ENCODE data around the gene LMF2. TPM values are rescaled to one million over a fixed set of nuclear protein-coding genes. Genes with fewer than 3 reads are reported as not detected.
"Not testable (repeated sequence)": the region's sequence is repeated elsewhere in the genome, so short reads cannot be mapped to it uniquely, and the experiment has no call there.

LMF2 gene
- polyA plus RNA-seq, 1 donor, result 42.2 TPM

DNA sequence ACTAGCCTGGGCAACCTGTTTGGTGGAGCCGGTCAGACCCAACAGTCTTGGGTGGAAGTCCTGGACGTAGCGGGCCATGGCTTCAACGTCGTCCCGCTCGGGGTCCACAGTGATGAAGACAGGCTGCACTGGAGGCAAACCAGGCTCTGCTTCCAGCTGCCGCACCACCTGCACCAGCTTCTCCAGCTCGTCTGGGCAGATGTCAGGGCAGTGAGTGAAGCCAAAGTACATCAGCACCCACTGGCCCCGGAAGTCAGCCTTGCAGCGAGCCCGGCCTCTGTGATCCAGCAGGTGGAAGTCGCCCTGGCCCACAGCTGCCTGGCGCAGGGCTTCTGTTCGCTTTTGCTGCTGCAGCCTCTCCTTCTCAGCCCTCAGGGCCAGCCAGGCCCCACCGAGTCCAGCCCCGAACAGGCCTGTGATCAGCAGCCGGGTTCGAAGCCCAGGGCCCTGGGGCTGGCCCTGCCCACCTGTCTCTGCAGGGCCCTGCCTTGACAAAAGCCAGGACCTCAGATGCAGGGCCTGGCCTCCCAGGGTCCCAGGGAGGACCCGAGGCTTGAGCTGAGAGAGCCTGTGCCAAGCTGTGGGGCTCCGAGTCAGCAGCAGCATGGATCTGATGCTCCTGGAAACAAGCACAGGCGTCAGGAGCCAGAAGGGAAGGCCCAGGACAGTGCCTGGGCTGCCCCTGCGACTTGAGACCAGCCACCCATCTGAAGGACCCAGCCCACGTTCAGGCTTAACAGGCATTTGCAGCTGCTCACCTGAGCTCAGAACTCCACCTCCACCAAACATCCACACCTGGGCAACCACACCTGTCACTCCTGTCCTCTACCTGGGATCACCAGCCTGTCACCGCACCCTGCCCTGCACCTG is 16.5 kb upstream of the LMF2 start:
- DNase-seq, result no peak

DNA sequence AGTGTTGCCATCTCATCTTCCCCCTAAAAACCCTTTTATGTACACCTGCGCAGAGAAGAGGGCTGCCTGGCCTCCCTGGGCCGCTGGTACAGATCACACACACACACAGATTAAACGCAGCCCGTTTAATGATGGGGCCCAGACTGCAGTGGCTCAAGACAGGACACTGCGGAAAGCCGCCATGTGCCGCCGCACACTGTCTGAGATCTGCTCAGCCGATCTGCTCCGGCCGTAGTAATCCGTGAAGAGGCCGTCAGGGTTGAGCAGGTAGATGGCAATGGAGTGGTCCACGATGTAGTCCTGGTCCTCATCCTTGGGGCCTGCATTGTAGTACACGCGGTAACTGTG is 15.9 kb upstream of the LMF2 start:
- no peak for DNase-seq

DNA sequence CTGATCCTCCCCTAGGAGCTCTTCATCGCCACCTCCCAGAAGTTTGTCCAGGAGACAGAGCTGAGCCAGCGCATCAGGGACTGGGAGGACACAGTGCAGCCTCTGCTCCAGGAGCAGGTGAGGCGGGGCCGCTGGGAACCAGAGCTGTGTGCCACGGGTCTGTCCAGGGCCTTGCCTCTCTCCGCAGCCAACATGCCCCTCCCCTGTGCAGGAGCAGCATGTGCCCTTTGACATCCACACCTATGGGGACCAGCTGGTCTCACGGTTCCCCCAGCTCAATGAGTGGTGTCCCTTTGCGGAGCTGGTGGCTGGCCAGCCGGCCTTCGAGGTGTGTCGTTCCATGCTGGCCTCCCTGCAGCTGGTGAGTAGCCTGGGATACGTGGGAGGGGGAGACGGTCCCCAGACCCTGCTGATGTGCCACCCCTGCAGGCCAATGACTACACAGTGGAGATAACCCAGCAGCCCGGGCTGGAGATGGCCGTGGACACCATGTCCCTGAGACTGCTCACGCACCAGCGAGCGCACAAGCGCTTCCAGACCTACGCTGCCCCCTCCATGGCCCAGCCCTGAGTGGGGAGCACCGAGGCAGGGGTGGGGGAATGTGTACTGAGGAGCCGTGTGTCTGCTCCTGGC is 15.4 kb upstream of the LMF2 start:
- no peak for DNase-seq

- DNase-seq, result no peak
These were observed 14.8 kb upstream of the LMF2 start for GRCh38 chr22:50522208-50522805.

DNA sequence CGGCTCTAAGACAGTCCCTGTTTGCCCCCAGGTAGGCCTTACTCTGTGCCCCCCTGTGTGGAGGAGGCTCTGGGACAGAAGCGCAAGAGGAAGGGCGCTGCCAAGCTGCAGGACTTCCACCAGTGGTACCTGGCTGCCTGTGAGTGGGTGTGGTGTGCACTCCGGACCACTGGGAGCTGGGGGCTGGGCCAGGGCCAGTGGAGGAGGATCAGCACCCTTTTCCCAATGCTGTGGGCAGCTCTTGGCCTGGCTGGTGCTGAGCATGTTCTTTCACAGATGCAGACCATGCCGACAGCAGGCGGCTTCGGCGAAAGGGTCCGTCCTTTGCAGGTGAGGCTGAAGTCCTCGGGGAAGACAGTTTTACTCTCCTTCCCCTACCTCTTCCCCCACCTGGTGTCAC is 14.2 kb upstream of the LMF2 start:
- DNase-seq, result no peak

DNA sequence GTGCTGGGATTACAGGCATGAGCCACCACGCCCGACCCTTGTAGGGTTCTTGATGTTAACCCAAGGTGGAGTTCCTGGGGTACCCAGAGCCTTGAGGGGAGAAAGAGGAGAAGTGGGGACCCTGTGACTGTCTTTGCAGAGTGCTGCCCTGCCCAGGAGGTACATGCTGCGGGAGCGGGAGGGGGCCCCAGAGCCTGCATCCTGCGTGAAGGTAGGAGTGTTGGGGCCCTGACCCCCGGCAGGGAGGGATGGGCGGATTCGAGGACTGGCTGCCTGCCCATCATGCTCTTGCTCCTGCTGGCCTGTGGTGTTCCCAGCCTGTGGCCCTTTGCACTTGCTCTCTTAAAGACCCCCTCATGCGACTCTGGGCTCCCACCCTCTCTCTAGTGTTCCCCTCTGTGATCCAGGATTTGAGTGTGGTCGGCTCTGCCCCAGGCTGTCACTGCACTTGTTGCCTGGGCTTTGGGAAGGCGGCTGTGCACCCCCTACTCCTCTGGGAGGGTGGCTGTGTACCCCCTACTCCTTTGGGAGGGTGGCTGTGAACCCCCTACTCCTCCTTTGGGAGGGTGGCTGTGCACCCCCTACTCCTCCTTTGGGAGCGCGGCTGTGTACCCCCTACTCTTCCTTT is 13.4 kb upstream of the LMF2 start:
- DNase-seq, result no peak

GRCh38 chr22:50520184-50520583 is 12.7 kb upstream of the LMF2 start:
- not testable (repeated sequence) for DNase-seq

DNA sequence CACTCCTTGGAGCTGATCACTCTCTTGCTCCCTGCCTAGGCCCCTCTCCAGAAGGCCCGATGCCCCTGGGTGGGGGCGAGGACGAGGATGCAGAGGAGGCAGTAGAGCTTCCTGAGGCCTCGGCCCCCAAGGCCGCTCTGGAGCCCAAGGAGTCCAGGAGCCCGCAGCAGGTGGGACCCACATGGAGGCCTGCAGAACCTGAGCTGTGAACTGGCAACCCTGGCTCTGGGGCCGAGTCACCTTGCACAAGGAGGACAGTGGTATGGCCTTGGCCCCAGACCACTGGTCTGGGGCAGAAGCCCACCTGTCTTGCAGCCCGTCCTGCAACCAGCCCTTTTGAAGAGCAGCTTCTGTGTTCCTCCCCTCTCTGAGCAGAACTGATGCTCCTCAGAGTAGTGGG is 11.6 kb upstream of the LMF2 start:
- DNase-seq, result no peak

DNA sequence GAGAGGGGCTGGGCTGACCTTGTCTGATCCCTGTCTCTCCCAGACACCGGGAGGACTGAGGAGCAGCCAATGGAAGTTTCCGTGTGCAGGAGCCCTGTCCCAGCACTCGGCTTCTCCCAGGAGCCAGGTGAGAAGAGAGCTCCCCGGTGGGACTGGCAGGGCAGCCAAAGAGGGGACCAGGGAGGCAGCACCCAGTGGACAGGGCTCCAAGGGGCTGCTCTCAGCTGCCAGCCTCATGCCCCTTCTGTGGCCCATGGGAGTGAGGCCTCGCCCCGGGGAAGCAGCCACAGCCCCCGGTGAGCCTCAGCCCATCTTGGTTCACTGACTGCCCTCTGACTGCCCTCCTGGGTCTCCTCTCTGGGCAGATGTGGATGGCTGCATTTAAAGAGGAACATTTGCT is 11.1 kb upstream of the LMF2 start:
- no peak for DNase-seq

- no peak for DNase-seq
These were observed 10.2 kb upstream of the LMF2 start for GRCh38 chr22:50517495-50518260.

DNA sequence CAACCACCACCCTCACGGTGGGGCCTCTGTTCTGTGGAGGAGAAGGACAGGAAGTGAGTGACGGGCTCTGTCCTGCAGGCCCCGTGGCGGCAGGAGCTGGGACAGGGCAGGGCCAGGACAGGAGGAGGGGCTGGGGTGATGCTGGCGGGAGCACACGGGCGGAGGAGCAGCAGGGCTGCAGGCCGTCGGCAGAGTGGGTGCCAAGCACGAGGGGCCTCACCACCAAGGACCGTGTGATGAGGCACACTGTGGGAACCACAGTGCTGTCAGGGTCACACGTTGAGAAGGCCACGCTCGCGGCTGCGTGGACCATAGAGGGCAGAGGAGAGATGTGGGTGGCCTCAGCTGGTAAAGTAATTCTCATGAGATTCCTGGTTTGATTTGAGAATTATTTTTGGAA is 9.4 kb upstream of the LMF2 start:
- DNase-seq, result no peak

DNA sequence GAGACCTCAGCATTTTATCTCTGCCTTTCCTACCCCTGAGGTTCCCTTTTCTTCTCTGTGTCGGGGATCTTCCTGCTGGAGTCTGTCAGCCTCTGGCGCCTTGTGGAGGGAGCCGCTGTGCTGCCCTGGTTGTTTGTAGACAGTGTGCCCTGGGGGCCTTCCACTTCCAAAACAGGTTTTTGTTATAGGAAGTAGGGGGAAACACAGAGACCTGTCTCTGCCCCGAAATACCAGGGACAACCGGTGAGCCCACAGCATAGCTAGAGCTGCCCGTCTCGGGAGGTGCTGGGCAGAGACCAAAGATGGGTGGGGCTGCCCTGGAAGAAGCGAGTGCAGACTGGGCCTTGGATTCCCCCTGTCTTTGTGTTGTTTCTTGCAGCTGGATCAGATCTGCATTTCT is 8.6 kb upstream of the LMF2 start:
- DNase-seq, result no peak

DNA sequence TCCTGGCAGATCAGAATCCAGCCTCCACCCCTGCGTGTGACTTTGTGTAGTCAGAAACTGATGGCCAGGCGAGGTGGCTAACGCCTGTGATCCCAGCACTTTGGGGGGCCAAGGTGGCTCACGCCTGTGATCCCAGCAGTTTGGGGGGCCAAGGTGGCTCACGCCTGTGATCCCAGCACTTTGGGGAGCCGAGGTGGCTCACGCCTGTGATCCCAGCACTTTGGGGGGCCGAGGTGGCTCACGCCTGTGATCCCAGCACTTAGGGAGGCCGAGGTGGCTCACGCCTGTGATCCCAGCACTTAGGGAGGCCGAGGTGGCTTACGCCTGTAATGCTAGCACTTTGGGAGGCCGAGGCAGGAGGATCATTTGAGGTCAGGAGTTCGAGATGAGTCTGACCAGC is 5.7 kb upstream of the LMF2 start:
- no peak for DNase-seq

DNA sequence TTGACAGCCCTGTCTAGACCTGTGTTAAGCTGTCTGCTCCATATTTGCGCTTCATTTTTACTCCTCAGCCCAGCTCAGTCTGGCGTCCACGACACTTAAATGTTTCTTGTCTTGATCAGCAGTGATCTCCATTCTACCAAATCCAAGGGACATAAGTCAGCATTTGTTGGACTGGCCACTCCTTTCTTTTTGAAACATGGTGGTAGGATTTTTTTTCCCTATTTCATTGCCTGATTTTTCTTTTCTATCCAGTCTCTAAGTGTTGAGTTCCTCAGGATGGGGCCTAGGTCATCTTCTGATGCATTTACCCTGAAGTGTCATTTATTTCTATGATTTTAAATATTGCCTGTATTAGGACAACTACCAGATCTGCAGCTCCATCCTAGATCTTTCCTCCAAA is 1.4 kb upstream of the LMF2 start:
- DNase-seq, result no peak

- DNase-seq, result peak; percentile 99
These were observed 736 bp upstream of the LMF2 start, which contains the start of gene NCAPH2 for GRCh38 chr22:50507991-50508884. TSS of gene NCAPH2 (plus strand) at chr22:50508224. CDS start at chr22:50508338, 114 bp downstream.

GRCh38 chr22:50506611-50507420 is 686 bp downstream of the LMF2 start:
- DNase-seq, result no peak

- no peak for DNase-seq
These were observed 1.5 kb downstream of the LMF2 start for GRCh38 chr22:50505776-50506610.

- DNase-seq, result no peak
These were observed 2.2 kb downstream of the LMF2 start for GRCh38 chr22:50505276-50505775.

Data from hindlimb muscle (tissue), 1 donor.